ENCODE data around the gene FKBP6.
"Not testable (repeated sequence)": the region's sequence is repeated elsewhere in the genome, so short reads cannot be mapped to it uniquely, and the experiment has no call there.

FKBP6 gene, protein sequence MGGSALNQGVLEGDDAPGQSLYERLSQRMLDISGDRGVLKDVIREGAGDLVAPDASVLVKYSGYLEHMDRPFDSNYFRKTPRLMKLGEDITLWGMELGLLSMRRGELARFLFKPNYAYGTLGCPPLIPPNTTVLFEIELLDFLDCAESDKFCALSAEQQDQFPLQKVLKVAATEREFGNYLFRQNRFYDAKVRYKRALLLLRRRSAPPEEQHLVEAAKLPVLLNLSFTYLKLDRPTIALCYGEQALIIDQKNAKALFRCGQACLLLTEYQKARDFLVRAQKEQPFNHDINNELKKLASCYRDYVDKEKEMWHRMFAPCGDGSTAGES

GRCh38 chr7:73327922-73328321 is at the start of gene FKBP6, which contains the start of gene TRIM50:
TSS of gene FKBP6 (plus strand) at chr7:73328161. CDS start at chr7:73328429, 268 bp downstream.
TSS of gene TRIM50 (minus strand) at chr7:73328082. CDS start at chr7:73324787, 3,295 bp downstream.
- not testable (repeated sequence) for DNase-seq

- not testable (repeated sequence) for DNase-seq
Observed at GRCh38 chr7:73297235-73297634, 30.7 kb upstream of the FKBP6 start.

DNA sequence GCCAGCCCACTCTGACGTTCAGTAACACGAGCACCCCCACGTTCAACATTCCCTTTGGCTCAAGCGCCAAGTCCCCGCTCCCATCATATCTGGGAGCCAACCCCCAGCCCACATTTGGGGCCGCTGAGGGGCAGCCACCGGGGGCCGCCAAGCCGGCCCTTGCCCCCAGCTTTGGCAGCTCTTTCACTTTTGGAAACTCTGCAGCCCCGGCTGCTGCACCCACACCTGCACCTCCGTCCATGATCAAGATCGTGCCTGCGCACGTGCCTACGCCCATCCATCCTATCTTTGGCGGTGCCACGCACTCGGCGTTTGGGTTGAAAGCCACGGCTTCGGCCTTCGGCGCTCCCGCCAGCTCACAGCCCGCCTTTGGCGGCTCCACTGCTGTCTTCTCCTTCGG is 30.3 kb upstream of the FKBP6 start:
- DNase-seq = not testable (repeated sequence)

DNA sequence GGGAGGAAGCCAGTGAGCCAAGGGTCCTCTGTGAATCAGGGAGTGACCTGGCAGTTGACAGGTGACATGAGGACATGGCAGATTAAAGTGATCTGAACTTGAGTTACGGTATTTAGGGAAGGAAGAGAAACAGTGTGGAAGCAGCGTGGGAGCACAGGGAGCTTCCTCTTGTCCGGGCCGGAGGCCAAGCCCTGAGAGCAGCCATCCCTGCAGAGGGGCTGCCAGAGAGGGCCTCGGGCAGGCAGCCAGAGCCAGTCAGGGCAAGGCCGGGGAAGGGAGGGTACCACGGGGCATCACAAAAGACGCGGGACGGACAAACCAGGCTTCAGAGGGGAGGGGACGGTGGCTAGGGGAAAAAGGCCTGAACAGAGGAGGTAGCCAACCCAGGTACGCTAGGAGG is 28.1 kb upstream of the FKBP6 start:
- not testable (repeated sequence) for DNase-seq

- not testable (repeated sequence) for DNase-seq
Observed at GRCh38 chr7:73301108-73301507, 26.9 kb upstream of the FKBP6 start.

DNA sequence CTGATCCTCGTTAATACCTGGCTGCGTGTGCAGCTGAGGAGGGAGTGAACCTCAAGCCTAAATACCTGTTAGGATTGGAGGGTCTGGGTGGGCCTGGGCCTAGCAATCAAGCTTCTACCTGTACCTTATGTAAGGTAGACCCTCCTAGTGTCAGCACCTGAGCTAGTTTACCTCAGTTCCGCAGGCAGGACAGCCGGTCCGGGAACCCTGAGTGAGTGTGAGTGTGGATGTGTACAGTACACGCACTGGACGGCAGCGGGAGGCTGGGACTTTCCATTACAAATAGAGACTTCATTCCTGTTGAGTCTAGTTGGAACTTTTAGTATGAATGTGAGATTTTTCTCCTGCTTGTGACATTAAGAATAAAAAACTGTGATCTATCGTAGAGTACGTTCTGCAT is 25.1 kb upstream of the FKBP6 start:
- not testable (repeated sequence) for DNase-seq

GRCh38 chr7:73303546-73303945 is 24.4 kb upstream of the FKBP6 start:
- no peak for DNase-seq

DNA sequence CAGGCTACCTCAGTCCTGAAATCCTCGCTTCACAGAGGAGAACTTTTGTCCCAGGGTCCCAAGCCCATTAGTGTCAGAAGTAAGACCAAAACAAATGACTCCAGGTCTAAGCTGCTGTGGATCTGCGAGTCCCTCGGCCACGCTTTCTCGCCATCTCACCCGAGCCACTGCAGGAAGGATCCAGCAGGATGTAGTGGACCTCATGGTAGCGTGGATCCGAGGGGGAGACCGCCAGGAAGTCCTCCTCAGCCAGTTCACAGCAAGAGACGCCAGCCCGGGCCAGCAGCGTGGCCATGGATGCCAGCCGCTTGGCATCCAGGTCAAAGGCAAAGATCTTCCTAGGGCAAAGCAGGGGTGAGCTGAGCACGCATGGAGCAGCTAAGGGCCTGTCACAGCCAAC is 23.9 kb upstream of the FKBP6 start:
- DNase-seq = no peak

DNA sequence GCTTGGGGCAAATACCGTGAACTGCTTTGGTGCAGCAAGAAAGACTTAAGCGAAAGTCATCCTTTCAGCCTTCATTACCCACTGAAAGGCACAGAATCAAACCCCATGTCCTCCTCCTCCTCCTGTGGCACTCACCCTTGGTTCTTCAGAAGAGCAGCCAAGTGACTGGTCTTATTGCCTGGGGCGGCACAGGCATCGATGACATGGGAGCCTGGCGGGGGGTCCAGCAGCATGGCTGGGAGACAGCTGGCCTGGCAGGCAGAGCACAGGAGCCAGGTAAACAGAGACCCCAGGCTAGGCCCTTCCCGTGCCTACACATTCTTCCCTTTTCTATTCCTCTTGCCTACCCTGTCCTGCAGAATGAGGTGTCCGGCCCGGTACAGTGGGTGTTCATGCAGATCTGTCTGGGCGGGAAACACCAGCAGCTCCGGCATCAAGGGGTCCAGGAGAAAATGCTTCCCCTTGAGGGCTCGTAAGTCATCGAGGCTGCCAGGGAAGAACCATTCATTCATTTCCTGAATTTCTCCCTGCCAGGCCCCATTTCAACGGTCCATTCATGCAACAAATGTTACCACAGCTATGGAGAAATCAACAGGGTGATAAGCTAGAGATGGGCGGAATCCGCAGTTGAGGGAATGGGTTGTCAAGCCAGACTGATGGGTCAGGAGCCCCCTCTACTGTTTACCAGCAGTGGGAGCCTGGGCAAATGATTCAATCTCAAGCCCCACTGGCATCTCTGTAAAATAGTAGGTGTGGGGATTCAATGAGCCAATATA is 23.2 kb upstream of the FKBP6 start:
- DNase-seq = not testable (repeated sequence)

GRCh38 chr7:73307436-73307835 is 20.5 kb upstream of the FKBP6 start:
- DNase-seq = no peak

GRCh38 chr7:73308074-73308664 is 19.8 kb upstream of the FKBP6 start:
- no peak for DNase-seq

DNA sequence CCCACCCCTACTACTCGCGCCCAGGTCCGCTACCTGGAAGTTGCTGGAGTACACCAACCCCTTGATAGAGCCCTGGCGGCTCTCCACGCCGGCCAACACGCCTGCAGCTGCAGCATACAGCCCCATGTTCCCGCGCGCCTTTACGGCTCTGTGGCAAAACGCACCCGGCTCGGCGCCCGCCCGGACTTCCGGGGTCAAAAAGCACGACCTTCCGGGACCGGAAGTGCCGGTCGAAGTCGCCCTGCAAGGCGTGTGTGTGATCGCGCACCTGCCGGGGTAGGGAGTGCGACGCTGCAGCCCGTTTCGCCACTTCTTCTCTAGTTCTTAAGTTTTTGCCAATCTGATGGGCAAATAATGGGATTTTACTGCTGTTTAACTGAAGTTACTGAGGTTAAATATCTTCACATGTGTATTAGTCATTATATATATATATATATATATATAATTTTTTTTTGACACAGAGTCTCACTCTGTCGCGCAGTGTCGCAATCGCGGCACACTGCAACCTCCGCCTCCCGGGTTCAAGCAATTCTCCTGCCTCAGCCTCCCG is 19.2 kb upstream of the FKBP6 start, which contains the start of gene NSUN5:
Gene NSUN5, minus strand, starts transcription at position 162 of the 550 bp plus-strand sequence. Its CDS starts 36 bp downstream, at position 126.
- DNase-seq = peak; percentile 21

DNA sequence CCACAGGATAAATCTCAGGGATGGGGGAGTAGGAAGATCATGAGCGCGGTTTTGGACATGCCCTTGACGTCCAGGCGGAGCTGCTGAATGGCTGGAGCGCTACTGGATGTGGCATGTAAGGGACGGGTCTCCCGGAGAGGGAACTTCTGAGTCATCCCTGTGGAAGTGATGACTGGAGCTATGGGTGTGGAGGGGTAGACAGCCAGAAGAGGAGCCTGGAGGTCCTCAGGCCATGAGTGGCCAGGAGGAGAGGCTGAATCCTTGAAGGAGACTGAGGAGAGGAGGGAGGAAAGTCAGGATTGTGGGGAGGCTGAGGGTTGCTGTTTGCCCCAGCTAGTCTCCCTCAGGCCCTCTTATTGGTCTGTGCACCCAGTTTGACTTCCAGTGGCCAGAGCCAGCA is 16.5 kb upstream of the FKBP6 start:
- DNase-seq = not testable (repeated sequence)

DNA sequence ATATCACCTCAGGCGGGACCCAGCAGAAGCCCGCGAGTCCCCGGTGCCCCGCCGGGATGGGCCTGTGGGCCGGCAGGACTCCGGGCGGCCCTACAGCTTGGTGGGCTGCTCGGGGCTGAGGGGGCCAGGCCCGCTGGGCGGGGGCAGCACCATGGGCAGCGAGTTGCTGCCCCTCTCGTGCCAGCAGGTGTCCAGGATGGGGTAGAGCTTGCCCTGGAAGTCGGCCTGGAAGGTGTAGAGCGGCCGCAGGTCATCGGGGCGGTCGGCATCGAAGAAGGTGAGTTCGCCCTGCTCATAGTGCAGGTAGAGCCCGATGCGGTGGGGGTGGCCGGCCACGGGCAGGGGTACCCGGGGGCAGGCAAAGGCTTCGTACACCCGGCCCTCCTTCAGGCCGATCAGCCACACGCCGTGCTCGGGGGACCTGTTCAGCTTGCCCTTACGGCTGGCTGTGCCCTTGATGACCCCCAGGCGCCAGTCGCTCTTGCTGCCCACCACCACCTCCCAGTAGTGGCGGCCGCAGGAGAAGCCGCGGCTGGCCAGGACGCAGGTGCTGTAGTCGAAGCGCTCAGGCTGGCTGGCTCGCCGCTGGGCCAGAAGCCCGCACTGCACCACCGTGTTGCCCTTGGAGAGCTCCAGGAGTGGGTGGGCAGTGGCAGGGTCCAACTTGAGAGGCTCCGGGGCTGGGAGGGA is 15.0 kb upstream of the FKBP6 start:
- DNase-seq = no peak

- DNase-seq = no peak
Observed at GRCh38 chr7:73313521-73313906, 14.4 kb upstream of the FKBP6 start.

GRCh38 chr7:73314271-73314670 is 13.7 kb upstream of the FKBP6 start:
- DNase-seq = no peak

- DNase-seq = no peak
Observed at GRCh38 chr7:73316521-73316920, 11.4 kb upstream of the FKBP6 start.

DNA sequence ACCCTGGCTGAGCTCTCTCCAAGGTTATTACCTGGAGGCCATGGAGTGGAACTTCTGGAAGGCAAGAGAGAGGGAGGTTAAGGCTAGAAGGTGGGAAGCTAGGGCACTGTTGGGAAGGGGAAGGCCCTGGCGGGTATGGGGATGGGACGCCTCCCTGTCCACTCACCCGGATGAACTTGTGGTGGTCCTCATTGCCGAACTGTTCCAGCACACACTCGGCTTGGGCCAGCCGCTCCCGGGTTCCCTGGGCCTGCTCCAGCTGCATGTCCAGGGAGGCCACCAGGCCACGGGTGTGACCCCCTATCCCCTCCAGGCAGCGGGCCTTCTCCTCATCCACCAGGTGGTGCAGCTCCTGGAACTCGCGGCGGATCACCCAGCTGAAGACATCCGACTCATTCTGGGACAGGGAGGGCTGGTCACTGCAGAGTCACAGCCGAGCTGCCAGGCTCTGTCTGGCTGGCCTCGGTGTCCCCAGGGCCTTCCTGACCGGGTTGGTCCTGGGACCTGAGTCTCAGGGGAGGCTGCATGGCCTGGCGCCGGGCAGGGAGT is 9.2 kb upstream of the FKBP6 start:
- not testable (repeated sequence) for DNase-seq

DNA sequence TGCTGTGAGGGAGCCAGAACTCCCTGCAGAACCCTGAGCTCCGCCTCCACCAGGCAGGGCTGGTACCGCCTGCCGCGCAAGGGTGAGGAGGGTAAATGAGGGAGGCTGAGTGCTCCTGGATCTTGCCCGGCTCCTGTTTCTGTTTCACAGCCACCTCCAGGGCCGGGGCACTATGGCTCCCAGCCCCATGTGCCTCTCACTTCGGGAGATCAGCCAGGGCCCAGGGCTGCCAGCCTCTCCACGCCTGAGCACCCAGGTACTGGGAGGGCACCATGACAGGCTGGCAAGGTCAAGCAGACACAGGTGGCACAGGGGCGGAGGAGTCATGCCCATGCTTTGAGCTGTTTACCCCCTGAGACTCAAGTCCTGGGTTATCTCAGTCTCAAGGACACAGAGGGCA is 8.4 kb upstream of the FKBP6 start:
- not testable (repeated sequence) for DNase-seq

DNA sequence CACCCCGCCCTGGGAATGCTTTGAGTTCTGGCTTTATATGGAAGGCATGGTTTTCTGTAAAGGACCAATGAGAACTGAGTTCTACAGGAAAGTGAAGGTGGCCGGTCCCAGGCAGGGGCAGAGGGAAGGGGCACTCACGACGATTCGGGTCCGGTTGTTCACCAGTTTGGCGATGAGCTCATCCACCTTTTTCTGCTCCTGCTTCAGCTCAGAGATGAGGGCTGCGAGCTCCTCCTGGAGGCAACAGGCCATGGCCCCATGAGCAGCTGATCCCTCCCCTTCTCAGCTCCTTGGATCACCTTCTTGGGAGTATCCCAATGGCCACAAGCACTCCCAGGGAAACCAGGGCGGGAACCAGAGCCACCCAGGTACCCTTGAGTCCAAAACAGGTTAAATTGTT is 8.0 kb upstream of the FKBP6 start:
- DNase-seq = not testable (repeated sequence)

DNA sequence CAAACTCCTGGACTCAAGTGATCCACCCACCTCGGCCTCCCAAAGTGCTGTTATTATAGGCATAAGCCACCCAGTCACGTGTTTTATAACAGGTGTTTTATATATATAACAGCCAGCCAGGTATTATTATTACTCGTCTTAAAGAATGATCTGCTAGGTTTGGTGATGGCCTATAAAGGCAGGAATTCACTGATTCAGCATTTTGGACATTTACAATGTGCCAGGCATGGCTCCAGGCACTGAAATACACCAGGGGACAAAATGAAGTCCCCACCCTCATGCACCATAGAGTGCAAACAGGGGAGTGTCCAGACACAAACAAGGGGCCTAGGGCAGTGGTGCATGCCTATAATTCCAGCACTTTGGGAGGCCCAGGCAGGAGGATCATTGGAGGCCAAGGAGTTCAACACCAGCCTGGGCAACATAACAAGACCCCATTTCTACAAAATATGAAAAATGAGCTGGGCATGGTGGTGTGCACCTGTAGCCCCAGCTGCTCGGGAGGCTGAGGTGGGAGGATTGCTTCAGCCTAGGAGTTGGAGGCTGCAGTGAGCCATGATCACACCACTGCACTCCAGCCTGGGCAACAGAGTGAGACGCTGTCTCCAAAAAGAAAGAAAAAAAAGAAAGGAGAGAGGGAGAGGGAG is 4.4 kb upstream of the FKBP6 start:
- not testable (repeated sequence) for DNase-seq
